A549 (cell line): ENCODE data around the gene CEP135. TPM values are rescaled to one million over a fixed set of nuclear protein-coding genes. Genes with fewer than 3 reads are reported as not detected.

Experiments used
- ATAC-seq, 2 experiments: fragments of 200-7000 bp in 1 of 2; fragments of >200 bp in 1 of 2; cut with Nextera tagmentation in 1 of 2; cut with Tn5 transposase in 1 of 2; 3 replicates each; pipeline versions ENCODE4 v1.8.0 to v1.9.1; 2018 to 2020; ENCODE audit warnings: mild to moderate bottlenecking in 1 of 2, moderate library complexity in 1 of 2
- CTCF ChIA-PET: fragments of 300-600 bp; sonication (Branson Sonifier 250); formaldehyde crosslinking; extraction: SDS; loops from one replicate; lab custom pipeline; 2021; ENCODE audit warnings: antibody characterized with exemption, inconsistent platforms; lab: Yijun Ruan, JAX
- POLR2A ChIA-PET: fragments of 350-600 bp; formaldehyde crosslinking; extraction: SDS; loops from one replicate; lab custom pipeline; 2021; ENCODE audit warnings: antibody characterized with exemption, inconsistent platforms; lab: Yijun Ruan, JAX
- DNase-seq, 2 experiments: peaks; one replicate each; pipeline versions ENCODE4 v3.0.0 to v3.0.0-alpha.2; 2011 to 2016; ENCODE audit warnings: low read depth in 1 of 2, low spot score in 1 of 2
- FAIRE-seq: peaks from 2 replicates; lab custom pipeline; 2011; peaks lifted over from hg19 to GRCh38; lab: Jason Lieb, UNC
- H3K27ac ChIP-seq, 2 experiments: fragments of >200 bp; sonication (Bioruptor Twin); formaldehyde crosslinking; 3 replicates each; pipeline ENCODE4 v1.5.1; 2016 to 2017
- H3K4me1 ChIP-seq: fragments of >200 bp; sonication (Bioruptor Twin); formaldehyde crosslinking; 3 replicates; pipeline ENCODE4 v1.6.1; 2016
- H3K4me2 ChIP-seq: fragments of >200 bp; sonication (Bioruptor Twin); formaldehyde crosslinking; 3 replicates; pipeline ENCODE4 v1.6.1; 2016
- H3K4me3 ChIP-seq: fragments of >200 bp; sonication (Bioruptor Twin); formaldehyde crosslinking; 3 replicates; pipeline ENCODE4 v1.5.1; 2016
- H3K9me3 ChIP-seq: fragments of >200 bp; sonication (Bioruptor Twin); formaldehyde crosslinking; 3 replicates; pipeline ENCODE4 v1.6.1; 2016
- BCL3 ChIP-seq: fragments of >200 bp; sonication (Bioruptor Twin); formaldehyde crosslinking; IDR thresholded peaks from 3 replicates; pipeline ENCODE4 v1.6.1; 2016
- CBX2 ChIP-seq: fragments of 200-600 bp; sonication (generic); IDR thresholded peaks from 2 replicates; pipeline ENCODE4 v1.6.1; 2016; ENCODE audit warnings: low read depth, mild to moderate bottlenecking, borderline replicate concordance
- CHD4 ChIP-seq: fragments of 200-600 bp; sonication (generic); IDR thresholded peaks from 2 replicates; pipeline ENCODE4 v1.6.1; 2016; ENCODE audit warnings: antibody characterized with exemption, mild to moderate bottlenecking, borderline replicate concordance
- CTCF ChIP-seq: fragments of >200 bp; sonication (Bioruptor Twin); formaldehyde crosslinking; IDR thresholded peaks from 3 replicates; pipeline ENCODE4 v1.5.1; 2016
- ELK1 ChIP-seq: fragments of 150-350 bp; IDR thresholded peaks from 2 replicates; pipeline ENCODE4 v1.6.1; 2014; ENCODE audit warnings: low read depth, mild to moderate bottlenecking, low read length
- ESRRA ChIP-seq: fragments of 150-350 bp; IDR thresholded peaks from 2 replicates; pipeline ENCODE4 v1.6.1; 2014; ENCODE audit warnings: mild to moderate bottlenecking, low read length, borderline replicate concordance
- FOXS1 ChIP-seq: fragments of 250-450 bp; sonication (Bioruptor Pico); IDR thresholded peaks from 2 replicates; pipeline ENCODE4 v1.5.0; 2020; ENCODE audit warnings: mild to moderate bottlenecking, moderate library complexity
- HOXA7 ChIP-seq: fragments of 250-450 bp; sonication (Bioruptor Pico); IDR thresholded peaks from 2 replicates; pipeline ENCODE4 v1.5.0; 2020; ENCODE audit warnings: mild to moderate bottlenecking, moderate library complexity
- HOXB13 ChIP-seq: fragments of 250-450 bp; sonication (Bioruptor Pico); IDR thresholded peaks from 2 replicates; pipeline ENCODE4 v1.5.0; 2020; ENCODE audit warnings: low read depth, mild to moderate bottlenecking, moderate library complexity
- HOXB5 ChIP-seq: fragments of 250-450 bp; sonication (Bioruptor Pico); IDR thresholded peaks from 2 replicates; pipeline ENCODE4 v1.5.0; 2020; ENCODE audit warnings: mild to moderate bottlenecking, moderate library complexity
- JUNB ChIP-seq: fragments of >200 bp; sonication (Bioruptor Twin); formaldehyde crosslinking; IDR thresholded peaks from 2 replicates; pipeline ENCODE4 v1.6.1; 2016
- KDM5A ChIP-seq: fragments of 200-600 bp; sonication (generic); IDR thresholded peaks from 2 replicates; pipeline ENCODE4 v1.6.1; 2016; ENCODE audit warnings: antibody characterized with exemption, mild to moderate bottlenecking
- MAFK ChIP-seq: fragments of 450-650 bp; IDR thresholded peaks from 2 replicates; pipeline ENCODE4 v1.6.1; 2014; ENCODE audit not compliant: partially characterized antibody
- MYC ChIP-seq: IDR thresholded peaks from 2 replicates; pipeline ENCODE4 v1.6.1; 2012; ENCODE audit warnings: mild to moderate bottlenecking, inconsistent platforms, low read length, improper control_type of control experiment, borderline replicate concordance
- NPAS2 ChIP-seq: fragments of 250-450 bp; sonication (Bioruptor Pico); IDR thresholded peaks from 2 replicates; pipeline ENCODE4 v1.8.0; 2022; ENCODE audit warnings: mild to moderate bottlenecking, moderate library complexity, borderline replicate concordance
- POLR2A ChIP-seq: IDR thresholded peaks from 2 replicates; pipeline ENCODE4 v1.6.1; 2012; ENCODE audit warnings: mild to moderate bottlenecking, low read length
- POLR2AphosphoS2 ChIP-seq: conservative IDR thresholded peaks from 2 replicates; pipeline ENCODE4 v1.6.1; 2012; ENCODE audit warnings: low read length, improper control_type of control experiment, inconsistent platforms
- RAD21 ChIP-seq, 2 experiments: fragments of >200 bp in 1 of 2; sonication (Bioruptor Twin) in 1 of 2; formaldehyde crosslinking in 1 of 2; IDR thresholded peaks in 1 of 2; conservative IDR thresholded peaks in 1 of 2; 2 replicates in 1 of 2; 3 replicates in 1 of 2; pipeline ENCODE4 v1.6.1; 2012 to 2018; ENCODE audit warnings: inconsistent platforms in 1 of 2
- ZC3H11A ChIP-seq: fragments of 450-650 bp; IDR thresholded peaks from 2 replicates; pipeline ENCODE4 v1.6.1; 2014; ENCODE audit warnings: antibody characterized with exemption, mild to moderate bottlenecking
- ZFP36 ChIP-seq: fragments of 450-650 bp; IDR thresholded peaks from 2 replicates; pipeline ENCODE4 v1.6.1; 2014; ENCODE audit warnings: borderline replicate concordance; ENCODE audit not compliant: partially characterized antibody
- ZSCAN20 ChIP-seq: fragments of 250-450 bp; sonication (Bioruptor Pico); IDR thresholded peaks from 2 replicates; pipeline ENCODE4 v1.8.0; 2022; ENCODE audit warnings: mild to moderate bottlenecking, moderate library complexity
- polyA plus RNA-seq, 4 experiments: library from polyadenylated mRNA; depleted of rRNA in 3 of 4; stranded (reverse); fragments of >200 nt; fragmentation: RNase III in 1 of 4; extraction: RNeasy Plus Mini Kit Qiagen cat#74134 plus additional on column Dnase treatment in 1 of 4; gene quantifications; 2 replicates in 3 of 4; 3 replicates in 1 of 4; pipeline ENCODE4 v1.2.3, GENCODE V29; 2011 to 2017
- TF ChIP-seq, protein P1 (sequence below): IDR thresholded peaks from 2 replicates; pipeline ENCODE4 v1.6.1; 2012
- TF ChIP-seq, protein P2 (sequence below): fragments of 250-450 bp; sonication (Bioruptor Pico); IDR thresholded peaks from 2 replicates; pipeline ENCODE4 v1.5.0; 2021; ENCODE audit warnings: mild to moderate bottlenecking, moderate library complexity, borderline replicate concordance
- TF ChIP-seq, protein P3 (sequence below): IDR thresholded peaks from 2 replicates; pipeline ENCODE4 v1.6.1; 2012; ENCODE audit warnings: low read depth, borderline replicate concordance
- TF ChIP-seq, protein P4 (sequence below): fragments of 450-650 bp; IDR thresholded peaks from 2 replicates; pipeline ENCODE4 v1.6.1; 2014; ENCODE audit warnings: antibody characterized with exemption
- TF ChIP-seq, protein P5 (sequence below): fragments of 250-450 bp; sonication (Bioruptor Pico); IDR thresholded peaks from 2 replicates; pipeline ENCODE4 v1.5.0; 2020; ENCODE audit warnings: low read depth, mild to moderate bottlenecking, moderate library complexity

Gene CEP135
- polyA plus RNA-seq, 2 of the 4 experiments (the other 2 are of a cell fraction), result 7.3 to 10.6 TPM

DNA sequence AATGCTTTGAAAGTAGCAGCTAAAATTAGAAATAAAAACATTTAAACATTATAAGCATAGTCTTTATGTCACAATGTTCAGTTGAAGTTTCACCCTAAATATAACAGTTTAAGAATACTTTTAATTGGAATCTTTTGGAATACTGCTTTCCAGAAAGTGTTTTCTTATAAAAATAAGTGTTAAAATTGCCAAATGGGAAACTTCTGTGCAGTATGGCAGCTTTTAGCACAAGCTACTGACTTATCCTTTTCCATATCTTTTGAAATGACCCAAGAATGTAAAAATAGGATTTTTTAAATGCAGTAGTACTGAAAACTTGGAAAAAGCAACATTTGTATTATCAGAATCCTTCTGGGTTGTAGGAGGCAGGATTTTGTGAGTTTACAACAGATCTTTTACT lies 34.2 kb downstream of the CEP135 start:
- H3K4me2 ChIP-seq, result no peak overlapping the region
- no peaks in the 10 kb centered on the region for H3K9me3 ChIP-seq
- ATAC-seq (no peak), FAIRE-seq (no peak), DNase-seq (no peak)
- CTCF ChIA-PET, result no interaction called here
- no peak overlapping the region for H3K4me3 ChIP-seq
- no peaks in the 10 kb centered on the region for H3K4me1 ChIP-seq
- TF ChIP-seq ZSCAN20 (no peak), RAD21 (conservative IDR thresholded peaks at IDR 0.05 in 1 of 2, IDR thresholded peaks at IDR 0.05 in 1 of 2) (no peak), ZFP36 (no peak), ELK1 (no peak), FOXS1 (CRISPR knock-in tag) (no peak), CBX2 (no peak), POLR2A (no peak), NPAS2 (CRISPR knock-in tag) (no peak), MYC (no peak), MAFK (no peak), HOXB5 (CRISPR knock-in tag) (no peak)
- TF ChIP-seq, protein P1, sequence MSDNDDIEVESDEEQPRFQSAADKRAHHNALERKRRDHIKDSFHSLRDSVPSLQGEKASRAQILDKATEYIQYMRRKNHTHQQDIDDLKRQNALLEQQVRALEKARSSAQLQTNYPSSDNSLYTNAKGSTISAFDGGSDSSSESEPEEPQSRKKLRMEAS, result no peak
- TF ChIP-seq, protein P2, sequence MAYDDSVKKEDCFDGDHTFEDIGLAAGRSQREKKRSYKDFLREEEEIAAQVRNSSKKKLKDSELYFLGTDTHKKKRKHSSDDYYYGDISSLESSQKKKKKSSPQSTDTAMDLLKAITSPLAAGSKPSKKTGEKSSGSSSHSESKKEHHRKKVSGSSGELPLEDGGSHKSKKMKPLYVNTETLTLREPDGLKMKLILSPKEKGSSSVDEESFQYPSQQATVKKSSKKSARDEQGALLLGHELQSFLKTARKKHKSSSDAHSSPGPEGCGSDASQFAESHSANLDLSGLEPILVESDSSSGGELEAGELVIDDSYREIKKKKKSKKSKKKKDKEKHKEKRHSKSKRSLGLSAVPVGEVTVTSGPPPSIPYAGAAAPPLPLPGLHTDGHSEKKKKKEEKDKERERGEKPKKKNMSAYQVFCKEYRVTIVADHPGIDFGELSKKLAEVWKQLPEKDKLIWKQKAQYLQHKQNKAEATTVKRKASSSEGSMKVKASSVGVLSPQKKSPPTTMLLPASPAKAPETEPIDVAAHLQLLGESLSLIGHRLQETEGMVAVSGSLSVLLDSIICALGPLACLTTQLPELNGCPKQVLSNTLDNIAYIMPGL (CRISPR knock-in tag), result no peak
- TF ChIP-seq, protein P3, sequence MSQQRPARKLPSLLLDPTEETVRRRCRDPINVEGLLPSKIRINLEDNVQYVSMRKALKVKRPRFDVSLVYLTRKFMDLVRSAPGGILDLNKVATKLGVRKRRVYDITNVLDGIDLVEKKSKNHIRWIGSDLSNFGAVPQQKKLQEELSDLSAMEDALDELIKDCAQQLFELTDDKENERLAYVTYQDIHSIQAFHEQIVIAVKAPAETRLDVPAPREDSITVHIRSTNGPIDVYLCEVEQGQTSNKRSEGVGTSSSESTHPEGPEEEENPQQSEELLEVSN, result no peak
- H3K27ac ChIP-seq, result no peak overlapping the region
- POLR2A ChIA-PET, result no interaction called here

- Histone ChIP-seq H3K27ac (no peak overlapping the region), H3K4me1 (no peaks in the 10 kb centered on the region), H3K9me3 (no peaks in the 10 kb centered on the region), H3K4me2 (no peak overlapping the region), H3K4me3 (no peak overlapping the region)
- ATAC-seq (no peak), DNase-seq (no peak), FAIRE-seq (no peak)
- POLR2A ChIA-PET, result no interaction called here
- no peak for TF ChIP-seq KDM5A
- TF ChIP-seq CHD4, result no peak
- TF ChIP-seq ZSCAN20, result no peak
- TF ChIP-seq BCL3, result no peak
- no peak for TF ChIP-seq CTCF
- no peak for TF ChIP-seq ESRRA
- TF ChIP-seq, protein P4, sequence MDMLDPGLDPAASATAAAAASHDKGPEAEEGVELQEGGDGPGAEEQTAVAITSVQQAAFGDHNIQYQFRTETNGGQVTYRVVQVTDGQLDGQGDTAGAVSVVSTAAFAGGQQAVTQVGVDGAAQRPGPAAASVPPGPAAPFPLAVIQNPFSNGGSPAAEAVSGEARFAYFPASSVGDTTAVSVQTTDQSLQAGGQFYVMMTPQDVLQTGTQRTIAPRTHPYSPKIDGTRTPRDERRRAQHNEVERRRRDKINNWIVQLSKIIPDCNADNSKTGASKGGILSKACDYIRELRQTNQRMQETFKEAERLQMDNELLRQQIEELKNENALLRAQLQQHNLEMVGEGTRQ, result no peak
- no peak for TF ChIP-seq POLR2A
- TF ChIP-seq HOXA7 (CRISPR knock-in tag), result no peak
- TF ChIP-seq, protein P1, result no peak
- no peak for TF ChIP-seq CBX2
- TF ChIP-seq HOXB13, result no peak
- TF ChIP-seq ZC3H11A, result no peak
- TF ChIP-seq, protein P5, sequence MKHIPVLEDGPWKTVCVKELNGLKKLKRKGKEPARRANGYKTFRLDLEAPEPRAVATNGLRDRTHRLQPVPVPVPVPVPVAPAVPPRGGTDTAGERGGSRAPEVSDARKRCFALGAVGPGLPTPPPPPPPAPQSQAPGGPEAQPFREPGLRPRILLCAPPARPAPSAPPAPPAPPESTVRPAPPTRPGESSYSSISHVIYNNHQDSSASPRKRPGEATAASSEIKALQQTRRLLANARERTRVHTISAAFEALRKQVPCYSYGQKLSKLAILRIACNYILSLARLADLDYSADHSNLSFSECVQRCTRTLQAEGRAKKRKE (CRISPR knock-in tag), result no peak
- TF ChIP-seq JUNB, result no peak
- TF ChIP-seq NPAS2 (CRISPR knock-in tag), result no peak
- no peak for TF ChIP-seq POLR2AphosphoS2
- CTCF ChIA-PET, result no interaction called here
Observed at GRCh38 chr4:55989766-55990165, 41.0 kb downstream of the CEP135 start.
